ENCODE data around the gene RBMS3.
"Not testable (repeated sequence)": the region's sequence is repeated elsewhere in the genome, so short reads cannot be mapped to it uniquely, and the experiment has no call there.

Gene RBMS3

GRCh38 chr3:29319798-29320197, 38.9 kb downstream of the RBMS3 start:
- no peak for TF ChIP-seq CTCF (IDR thresholded peaks at IDR 0.05; ENCODE audit: borderline replicate concordance, control extremely low read depth, extremely low read depth, insufficient read depth, missing control alignments)
- no peak for DNase-seq (ENCODE audit: low spot score)
- in situ Hi-C loops (cut with MboI; ENCODE audit: low sequenced_read_pairs, unreplicated experiment) = no loop called here

- no peak for TF ChIP-seq CTCF (IDR thresholded peaks at IDR 0.05; ENCODE audit: borderline replicate concordance, control extremely low read depth, extremely low read depth, insufficient read depth, missing control alignments)
- DNase-seq (ENCODE audit: low spot score) = no peak
- in situ Hi-C loops (cut with MboI; ENCODE audit: low sequenced_read_pairs, unreplicated experiment) = no loop called here
Measured at GRCh38 chr3:29322586-29322985, 41.7 kb downstream of the RBMS3 start.

GRCh38 chr3:29324180-29324651, 43.3 kb downstream of the RBMS3 start:
- peak; percentile 25 for DNase-seq (ENCODE audit: low spot score)
- TF ChIP-seq CTCF (IDR thresholded peaks at IDR 0.05; ENCODE audit: borderline replicate concordance, control extremely low read depth, extremely low read depth, insufficient read depth, missing control alignments) = no peak
- in situ Hi-C loops (cut with MboI; ENCODE audit: low sequenced_read_pairs, unreplicated experiment) = no loop called here

- in situ Hi-C loops (cut with MboI; ENCODE audit: low sequenced_read_pairs, unreplicated experiment); DNase-seq (ENCODE audit: low spot score): not testable (repeated sequence)
Measured at GRCh38 chr3:29326540-29326939, 45.7 kb downstream of the RBMS3 start.

- in situ Hi-C loops (cut with MboI; ENCODE audit: low sequenced_read_pairs, unreplicated experiment) = no loop called here
Measured at GRCh38 chr3:29329986-29330890, 49.4 kb downstream of the RBMS3 start.

GRCh38 chr3:29331035-29331434, 50.2 kb downstream of the RBMS3 start:
- DNase-seq (ENCODE audit: low spot score) = no peak
- in situ Hi-C loops (cut with MboI; ENCODE audit: low sequenced_read_pairs, unreplicated experiment) = no loop called here
- TF ChIP-seq CTCF (IDR thresholded peaks at IDR 0.05; ENCODE audit: borderline replicate concordance, control extremely low read depth, extremely low read depth, insufficient read depth, missing control alignments) = no peak

More at GRCh38 chr3:29329986-29330890, 49.4 kb downstream of the RBMS3 start:
- no peak for DNase-seq (ENCODE audit: low spot score)
- TF ChIP-seq CTCF (IDR thresholded peaks at IDR 0.05; ENCODE audit: borderline replicate concordance, control extremely low read depth, extremely low read depth, insufficient read depth, missing control alignments) = no peak

GRCh38 chr3:29331456-29332194, 50.8 kb downstream of the RBMS3 start:
- in situ Hi-C loops (cut with MboI; ENCODE audit: low sequenced_read_pairs, unreplicated experiment) = no loop called here
- no peak for TF ChIP-seq CTCF (IDR thresholded peaks at IDR 0.05; ENCODE audit: borderline replicate concordance, control extremely low read depth, extremely low read depth, insufficient read depth, missing control alignments)
- no peak for DNase-seq (ENCODE audit: low spot score)
